Activated CD8-positive, alpha-beta T cell treated with anti-CD3 and anti-CD28 coated beads for 36 hours (primary cell): Measurements from ENCODE around the gene ADAMTSL5. TPM values are rescaled to one million over a fixed set of nuclear protein-coding genes. Genes with fewer than 3 reads are reported as not detected.
A peak's percentile ranks its signal among the peaks of the same experiment; 100 is the strongest.
"Not testable (repeated sequence)": the region's sequence is repeated elsewhere in the genome, so short reads cannot be mapped to it uniquely, and the experiment has no call there.

ENCODE experiments used
- ATAC-seq: fragments of 200-7000 bp; cut with Tn5 transposase; one replicate; pipeline ENCODE4 v1.10.0; 2021; ENCODE audit warnings: mild to moderate bottlenecking, moderate library complexity
- CTCF ChIA-PET: fragments of 350-600 bp; sonication (Branson Sonifier 250); formaldehyde crosslinking; loops from one replicate; lab custom pipeline; 2021; ENCODE audit warnings: antibody characterized with exemption; lab: Charles Lee
- POLR2A ChIA-PET: fragments of 350-600 bp; sonication (Branson Sonifier 250); formaldehyde crosslinking; loops from one replicate; lab custom pipeline; 2021; ENCODE audit warnings: antibody characterized with exemption; lab: Charles Lee
- DNase-seq: peaks from one replicate; pipeline ENCODE4 v3.0.0-alpha.2; 2020
- H3K27ac Mint-ChIP-seq: one replicate; pipeline ENCODE4 v1.8.0; 2021; ENCODE audit warnings: mild to moderate bottlenecking, mixed read lengths
- H3K27me3 Mint-ChIP-seq: one replicate; pipeline ENCODE4 v1.8.0; 2021; ENCODE audit warnings: mixed read lengths
- H3K36me3 Mint-ChIP-seq: one replicate; pipeline ENCODE4 v1.8.0; 2021; ENCODE audit warnings: low read depth, mixed read lengths
- H3K4me1 Mint-ChIP-seq: one replicate; pipeline ENCODE4 v1.8.0; 2021; ENCODE audit warnings: low read depth, mixed read lengths
- H3K4me3 Mint-ChIP-seq: one replicate; pipeline ENCODE4 v1.8.0; 2021; ENCODE audit warnings: mild to moderate bottlenecking, moderate library complexity, mixed read lengths
- H3K9me3 Mint-ChIP-seq: one replicate; pipeline ENCODE4 v1.8.0; 2021; ENCODE audit warnings: mixed read lengths
- intact Hi-C: fragments of 100-400 bp; cut with micrococcal nuclease; formaldehyde crosslinking; loops from one replicate; pipeline ENCODE4 v1.10.0; 2022
- total RNA-seq, 2 experiments: library from RNA; stranded (reverse); gene quantifications; one replicate each; pipeline ENCODE4 v1.2.3, GENCODE V29; 2021
- TF ChIP-seq, protein P1 (sequence below): fragments of 200-600 bp; IDR thresholded peaks from one replicate; pipeline ENCODE4 v1.8.0; 2022; ENCODE audit warnings: antibody characterized with exemption, mild to moderate bottlenecking

The ADAMTSL5 gene
- total RNA-seq, 2 experiments from 2014 or later = 1.3 TPM

DNA sequence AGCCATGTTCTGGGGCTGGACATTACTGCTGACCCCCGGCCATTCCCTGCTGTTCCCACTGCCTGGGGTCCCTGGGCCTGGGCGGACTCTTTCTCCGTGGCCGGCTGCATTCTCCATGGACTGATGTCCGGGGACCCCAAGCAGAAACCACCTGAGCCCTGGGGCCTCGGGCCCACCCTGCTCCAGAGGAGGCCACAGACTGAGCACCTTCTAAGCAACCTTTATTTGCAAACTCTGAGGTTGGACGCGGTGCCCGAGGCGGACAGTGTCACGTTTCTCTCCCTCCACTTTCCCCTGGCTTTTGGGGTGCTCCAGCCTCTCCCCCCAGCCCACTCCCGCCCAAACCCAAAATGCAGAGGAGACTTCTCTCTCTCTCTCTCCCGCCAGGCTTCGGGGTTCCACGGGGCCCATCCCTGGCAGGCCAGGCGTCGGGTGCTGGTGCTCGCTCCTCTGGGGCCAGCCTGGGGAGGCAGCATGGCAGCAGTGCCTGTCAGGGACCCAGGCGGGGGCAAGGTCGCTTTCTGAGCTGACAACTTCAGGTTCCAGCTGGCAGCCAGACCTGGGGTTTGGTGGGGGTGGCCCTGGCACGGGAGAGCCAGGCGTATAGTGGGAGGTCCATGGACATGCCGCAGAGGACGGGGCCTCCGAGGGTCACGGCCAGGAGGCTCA is 31.5 kb downstream of the ADAMTSL5 start:
- ChIA-PET POLR2A (interaction anchor here (0.9 to 1.5 kb wide), 2 partner anchors 9 to 22 kb away, joined by 3 read pairs; partner anchors contain the start of gene PCSK4), CTCF (no interaction called here)
- H3K4me3 Mint-ChIP-seq = no peak overlapping the region
- no peak for ATAC-seq
- no peak overlapping the region for H3K27ac Mint-ChIP-seq
- H3K27me3 Mint-ChIP-seq = no peaks in the 10 kb centered on the region
- TF ChIP-seq, protein P1, sequence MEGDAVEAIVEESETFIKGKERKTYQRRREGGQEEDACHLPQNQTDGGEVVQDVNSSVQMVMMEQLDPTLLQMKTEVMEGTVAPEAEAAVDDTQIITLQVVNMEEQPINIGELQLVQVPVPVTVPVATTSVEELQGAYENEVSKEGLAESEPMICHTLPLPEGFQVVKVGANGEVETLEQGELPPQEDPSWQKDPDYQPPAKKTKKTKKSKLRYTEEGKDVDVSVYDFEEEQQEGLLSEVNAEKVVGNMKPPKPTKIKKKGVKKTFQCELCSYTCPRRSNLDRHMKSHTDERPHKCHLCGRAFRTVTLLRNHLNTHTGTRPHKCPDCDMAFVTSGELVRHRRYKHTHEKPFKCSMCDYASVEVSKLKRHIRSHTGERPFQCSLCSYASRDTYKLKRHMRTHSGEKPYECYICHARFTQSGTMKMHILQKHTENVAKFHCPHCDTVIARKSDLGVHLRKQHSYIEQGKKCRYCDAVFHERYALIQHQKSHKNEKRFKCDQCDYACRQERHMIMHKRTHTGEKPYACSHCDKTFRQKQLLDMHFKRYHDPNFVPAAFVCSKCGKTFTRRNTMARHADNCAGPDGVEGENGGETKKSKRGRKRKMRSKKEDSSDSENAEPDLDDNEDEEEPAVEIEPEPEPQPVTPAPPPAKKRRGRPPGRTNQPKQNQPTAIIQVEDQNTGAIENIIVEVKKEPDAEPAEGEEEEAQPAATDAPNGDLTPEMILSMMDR = no peak
- peaks cover 8% of the 10 kb centered on the region for H3K36me3 Mint-ChIP-seq
- no peak for DNase-seq
- H3K4me1 Mint-ChIP-seq = peaks cover 16% of the 10 kb centered on the region
- intact Hi-C loops = no loop called here
- H3K9me3 Mint-ChIP-seq = no peaks in the 10 kb centered on the region

DNA sequence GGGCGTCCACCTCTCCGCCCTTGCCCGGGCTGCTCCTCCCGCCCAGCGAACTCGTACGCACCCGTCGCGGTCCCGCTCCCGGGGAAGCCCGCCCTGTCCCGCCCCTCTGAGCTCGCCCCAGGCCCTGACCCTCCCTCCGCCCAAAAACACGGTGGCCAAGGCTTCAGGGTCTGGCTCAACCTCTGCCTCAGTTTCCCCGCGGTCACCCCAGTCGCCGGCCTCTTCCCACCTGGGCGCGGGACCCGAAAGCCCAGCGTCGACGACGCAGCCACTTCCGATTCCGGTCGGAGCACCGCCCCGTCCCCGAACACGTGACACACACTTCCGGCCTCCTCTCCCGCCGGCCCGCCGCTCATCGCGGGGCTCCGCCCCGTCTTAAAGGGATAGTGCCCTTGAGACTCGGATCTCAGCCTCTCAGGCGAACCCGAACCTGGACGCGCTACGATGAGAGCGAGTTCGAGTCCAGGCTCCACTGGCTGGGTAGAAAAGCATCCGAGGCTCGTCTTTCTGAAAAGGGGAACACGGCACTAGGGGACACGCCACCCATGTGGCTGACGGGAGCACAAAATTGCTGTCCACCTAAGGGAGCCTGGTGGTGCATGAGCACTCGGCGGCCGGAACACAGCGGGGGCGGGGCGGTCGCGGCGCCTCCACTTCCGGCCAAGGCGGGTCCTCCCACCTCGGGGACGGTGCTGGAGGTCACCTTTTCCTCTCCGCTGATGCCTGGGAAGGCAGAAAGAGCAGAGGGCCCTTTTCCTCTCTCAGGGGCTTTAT is 33.7 kb downstream of the ADAMTSL5 start, which contains the start of gene C19orf25:
Gene C19orf25, minus strand, starts transcription at position 282 of the 774 bp plus-strand sequence. CDS start 312 bp downstream, outside the sequence.
- Mint-ChIP-seq H3K9me3 (no peaks in the 10 kb centered on the region), H3K27ac (peak within 1 kb of the TSS; percentile 96), H3K4me3 (peak within 1 kb of the TSS; percentile 81), H3K36me3 (peaks cover 8% of the 10 kb centered on the region), H3K27me3 (no peaks in the 10 kb centered on the region), H3K4me1 (peaks cover 18% of the 10 kb centered on the region)
- peak; percentile 96 for DNase-seq
- ATAC-seq = peak; percentile 98
- CTCF ChIA-PET = no interaction called here
- POLR2A ChIA-PET = no interaction called here
- TF ChIP-seq, protein P1 = no peak
- intact Hi-C loops = no loop called here

DNA sequence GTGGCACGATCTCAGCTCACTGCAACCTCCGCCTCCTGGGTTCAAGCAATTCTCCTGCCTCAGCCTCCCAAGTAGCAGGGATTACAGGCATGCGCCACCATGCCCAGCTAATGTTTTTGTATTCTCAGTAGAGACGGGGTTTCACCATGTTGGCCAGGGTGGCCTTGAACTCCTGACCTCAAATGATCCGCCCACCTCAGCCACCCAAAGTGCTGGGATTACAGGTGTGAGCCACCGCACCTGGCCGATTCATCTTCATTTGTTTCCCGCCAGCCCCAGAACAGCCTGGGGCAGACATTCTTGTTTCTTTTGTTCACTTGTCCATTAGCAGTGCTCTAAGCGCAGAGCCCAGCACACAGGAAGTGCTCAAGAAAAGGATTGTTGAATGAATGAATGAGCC is 35.8 kb downstream of the ADAMTSL5 start:
- ATAC-seq, H3K36me3 Mint-ChIP-seq, intact Hi-C loops, DNase-seq, H3K27me3 Mint-ChIP-seq, H3K27ac Mint-ChIP-seq, H3K9me3 Mint-ChIP-seq: not testable (repeated sequence)
- Mint-ChIP-seq H3K4me1 (peaks cover 20% of the 10 kb centered on the region), H3K4me3 (peak overlapping the region; percentile 81)
- ChIA-PET CTCF (interaction anchor here (1.2 to 1.6 kb wide), 2 partner anchors 31 to 33 kb away, joined by 3 to 4 read pairs; no protein-coding TSS in a partner anchor), POLR2A (interaction anchor here (1.5 kb wide), 1 partner anchor 11 kb away, joined by 4 read pairs; no protein-coding TSS in a partner anchor)

DNA sequence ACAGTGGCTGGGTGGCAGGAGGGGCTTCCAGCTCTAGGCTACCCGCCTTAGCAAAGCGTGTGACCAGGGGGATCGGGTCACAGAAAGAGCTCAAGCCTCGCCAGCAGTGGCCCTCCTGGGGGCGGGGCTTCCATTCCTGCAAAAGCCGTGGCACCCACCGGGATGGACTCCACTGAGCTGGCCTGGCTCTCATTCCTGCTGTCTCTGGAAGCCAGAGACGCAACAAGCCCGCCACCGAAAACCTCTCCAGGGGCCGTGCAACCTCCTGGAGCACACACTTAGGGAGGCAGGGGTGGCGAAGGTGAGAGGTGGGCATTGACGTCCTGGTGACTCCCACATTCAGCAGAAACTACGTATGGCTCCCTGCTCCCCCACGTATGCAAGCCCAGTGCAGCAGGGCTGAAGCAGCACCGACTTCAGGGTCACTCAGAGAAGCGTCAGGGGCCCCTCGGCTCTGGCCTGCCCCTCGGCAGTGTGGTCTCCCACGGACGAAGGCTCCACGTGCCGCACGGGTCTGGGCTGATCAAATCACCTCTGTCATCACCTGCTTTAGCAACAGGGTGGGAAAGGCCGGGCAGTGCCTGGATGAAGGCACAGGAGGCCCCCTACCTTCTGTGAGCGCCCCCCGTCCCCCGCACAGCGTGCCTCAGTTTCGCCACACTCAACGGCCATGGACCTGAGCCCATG is 36.9 kb downstream of the ADAMTSL5 start:
- TF ChIP-seq, protein P1 = no peak
- CTCF ChIA-PET = interaction anchor here (1.1 to 1.5 kb wide), 3 partner anchors 26 to 195 kb away, joined by 3 read pairs; partner anchors contain the start of gene APC2
- Mint-ChIP-seq H3K9me3 (no peaks in the 10 kb centered on the region), H3K4me3 (no peak overlapping the region), H3K36me3 (peaks cover 8% of the 10 kb centered on the region), H3K27me3 (peaks cover 8% of the 10 kb centered on the region), H3K27ac (no peak overlapping the region), H3K4me1 (peaks cover 26% of the 10 kb centered on the region)
- ATAC-seq (no peak), DNase-seq (no peak)
- intact Hi-C loops = no loop called here
- POLR2A ChIA-PET = interaction anchor here (0.8 to 1.2 kb wide), 2 partner anchors 33 to 177 kb away, joined by 3 to 4 read pairs; no protein-coding TSS in a partner anchor

DNA sequence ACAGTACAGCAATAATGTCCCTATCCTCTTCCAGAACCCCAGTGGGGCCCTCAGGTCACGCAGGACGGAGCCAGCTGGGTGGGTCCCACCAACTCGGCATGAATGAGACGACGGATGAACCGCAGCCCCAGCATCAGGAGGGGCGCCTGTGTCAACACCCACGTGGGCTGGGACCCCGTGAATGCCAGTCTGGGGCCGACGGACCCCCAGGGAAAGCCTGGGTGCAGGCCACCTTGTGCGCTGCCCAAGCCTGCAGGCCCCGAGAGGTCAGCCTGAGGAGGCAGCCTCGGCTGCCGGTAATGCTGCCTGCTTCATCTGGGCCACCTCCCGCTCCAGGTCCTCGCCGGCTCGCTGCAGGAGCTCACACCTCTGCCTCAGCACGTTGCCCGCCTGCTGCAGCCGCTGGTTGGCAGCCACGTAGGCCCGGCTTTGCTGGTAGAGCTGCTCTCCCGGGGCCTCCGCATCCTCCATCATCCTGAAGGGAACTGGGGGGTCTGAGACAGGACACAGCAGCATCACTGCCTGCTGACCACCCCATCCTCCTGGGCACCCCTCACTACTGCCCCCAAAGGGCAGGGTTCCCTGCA is 38.0 kb downstream of the ADAMTSL5 start:
- POLR2A ChIA-PET = interaction anchor here (0.8 to 1.2 kb wide), 2 partner anchors 32 to 178 kb away, joined by 3 to 4 read pairs; no protein-coding TSS in a partner anchor
- Mint-ChIP-seq H3K27me3 (peaks cover 11% of the 10 kb centered on the region), H3K9me3 (no peaks in the 10 kb centered on the region), H3K4me3 (no peak overlapping the region), H3K4me1 (peaks cover 29% of the 10 kb centered on the region), H3K36me3 (peaks cover 8% of the 10 kb centered on the region), H3K27ac (no peak overlapping the region)
- ATAC-seq (no peak), DNase-seq (no peak)
- CTCF ChIA-PET = interaction anchor here (1.1 to 1.5 kb wide), 3 partner anchors 25 to 196 kb away, joined by 3 read pairs; partner anchors contain the start of gene APC2
- intact Hi-C loops = no loop called here
- TF ChIP-seq, protein P1 = no peak
